Measurements from ENCODE around the gene NHERF1. TPM values are rescaled to one million over a fixed set of nuclear protein-coding genes. Genes with fewer than 3 reads are reported as not detected.

NHERF1 gene
- total and polyA plus RNA-seq, 2 of the 13 experiments (the other 11 are each of a cell fraction or from before 2014, with no cell fraction given) = 169 to 269 TPM

GRCh38 chr17:74770498-74771318 is 22.3 kb downstream of the NHERF1 start (continued):
- TF ChIP-seq XRCC5 (optimal IDR thresholded peaks at IDR 0.05; ENCODE audit: low read length) = peak; percentile 88
- 0 out of 2 replicates have a peak, but pooled peaks have one; percentile 21 for TF ChIP-seq ZNF501 (CRISPR knock-in tag; IDR thresholded peaks at IDR 0.05)
- TF ChIP-seq FOXM1 (CRISPR knock-in tag; IDR thresholded peaks at IDR 0.05) = no peak
- no peak for TF ChIP-seq ZHX2 (IDR thresholded peaks at IDR 0.05; ENCODE audit: low read depth)
- TF ChIP-seq ZHX2 (CRISPR knock-in tag; IDR thresholded peaks at IDR 0.05; ENCODE audit: borderline replicate concordance) = no peak
- TF ChIP-seq ZNF766 (CRISPR knock-in tag; IDR thresholded peaks at IDR 0.05; ENCODE audit: borderline replicate concordance) = no peak; the same call in 1 of the 2 replicates
- TF ChIP-seq ZNF776 (CRISPR knock-in tag; IDR thresholded peaks at IDR 0.05) = no peak
- TF ChIP-seq PCBP1 (IDR thresholded peaks at IDR 0.05; ENCODE audit: borderline replicate concordance, low read depth, low read length) = no peak
- TF ChIP-seq PCBP2 (optimal IDR thresholded peaks at IDR 0.05; ENCODE audit: low read depth, low read length, poor library complexity, severe bottlenecking) = no peak
- no peak for TF ChIP-seq JUN (CRISPR knock-in tag; IDR thresholded peaks at IDR 0.05)
- TF ChIP-seq ZBTB2 (CRISPR knock-in tag; IDR thresholded peaks at IDR 0.05; ENCODE audit: low read depth) = no peak
- TF ChIP-seq ARNT2 (CRISPR knock-in tag; IDR thresholded peaks at IDR 0.05; ENCODE audit: low read depth) = no peak; the same call in 1 of the 2 replicates
- peak; percentile 31; the same call in 1 of the 2 replicates for TF ChIP-seq ZNF556 (CRISPR knock-in tag; IDR thresholded peaks at IDR 0.05; ENCODE audit: borderline replicate concordance)
- TF ChIP-seq BRCA1 (CRISPR knock-in tag; IDR thresholded peaks at IDR 0.05) = no peak
- TF ChIP-seq PREB (CRISPR knock-in tag; IDR thresholded peaks at IDR 0.05) = no peak
- TF ChIP-seq RBFOX2 (IDR thresholded peaks at IDR 0.05; ENCODE audit: low read depth, low read length) = peak; percentile 60
- no peak for TF ChIP-seq ZNF18 (CRISPR knock-in tag; IDR thresholded peaks at IDR 0.05; ENCODE audit: insufficient replicate concordance)
- 0 out of 2 replicates have a peak, but pooled peaks have one; percentile 20 for TF ChIP-seq FOXO1 (CRISPR knock-in tag; IDR thresholded peaks at IDR 0.05)
- TF ChIP-seq ZNF292 (CRISPR knock-in tag; IDR thresholded peaks at IDR 0.05; ENCODE audit: borderline replicate concordance, low read depth) = no peak
